Stomach (tissue), 4 donors: ENCODE measurements around the gene ZNF648.

Source experiments
- EP300 ChIP-seq: sonication (generic); formaldehyde crosslinking; IDR thresholded peaks from one replicate; pipeline ENCODE4 v1.6.1; 2017; ENCODE audit warnings: antibody characterized with exemption
- POLR2A ChIP-seq, 4 donors: fragments of 450-650 bp; IDR thresholded peaks; one replicate each; pipeline ENCODE4 v1.6.1; 2016; ENCODE audit warnings: antibody characterized with exemption in 4 of 4, control low read depth in 2 of 4, mild to moderate bottlenecking in 1 of 4, moderate library complexity in 1 of 4
- POLR2AphosphoS5 ChIP-seq, 3 donors: sonication (generic); formaldehyde crosslinking; IDR thresholded peaks; one replicate each; pipeline ENCODE4 v1.6.1; 2016; ENCODE audit warnings: antibody characterized with exemption in 3 of 3
- TF ChIP-seq, protein P1 (sequence below), 7 experiments: fragments of 450-650 bp in 4 of 7; fragments of 200-600 bp in 3 of 7; sonication (generic) in 3 of 7; IDR thresholded peaks; one replicate each; pipeline ENCODE4 v1.5.1; 2016 to 2019; ENCODE audit warnings: antibody characterized with exemption in 7 of 7, control low read depth in 2 of 7, mild to moderate bottlenecking in 1 of 7

DNA sequence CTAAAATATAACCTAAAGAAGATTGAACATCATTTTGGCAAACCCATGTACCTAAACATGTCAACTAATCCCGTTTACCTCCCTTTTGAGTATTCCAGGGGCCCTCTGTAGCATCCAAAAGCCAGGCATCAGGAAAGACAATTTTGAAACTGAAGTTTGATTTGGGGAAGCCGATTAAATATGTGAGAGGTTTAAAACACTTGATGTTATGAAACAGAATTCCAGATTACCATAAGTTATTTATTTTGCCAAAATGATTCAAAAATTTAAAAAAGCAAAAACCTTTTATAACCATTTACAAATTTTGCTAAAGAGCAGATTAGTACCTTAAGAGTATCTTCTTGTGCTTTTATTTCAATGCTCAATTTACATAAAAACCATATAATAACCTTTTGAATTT lies 23.3 kb downstream of the ZNF648 start:
- TF ChIP-seq EP300 (no peak), POLR2AphosphoS5 (IDR thresholded peaks at IDR 0.05) (no peak), POLR2A (IDR thresholded peaks at IDR 0.05) (no peak)
- TF ChIP-seq, protein P1, sequence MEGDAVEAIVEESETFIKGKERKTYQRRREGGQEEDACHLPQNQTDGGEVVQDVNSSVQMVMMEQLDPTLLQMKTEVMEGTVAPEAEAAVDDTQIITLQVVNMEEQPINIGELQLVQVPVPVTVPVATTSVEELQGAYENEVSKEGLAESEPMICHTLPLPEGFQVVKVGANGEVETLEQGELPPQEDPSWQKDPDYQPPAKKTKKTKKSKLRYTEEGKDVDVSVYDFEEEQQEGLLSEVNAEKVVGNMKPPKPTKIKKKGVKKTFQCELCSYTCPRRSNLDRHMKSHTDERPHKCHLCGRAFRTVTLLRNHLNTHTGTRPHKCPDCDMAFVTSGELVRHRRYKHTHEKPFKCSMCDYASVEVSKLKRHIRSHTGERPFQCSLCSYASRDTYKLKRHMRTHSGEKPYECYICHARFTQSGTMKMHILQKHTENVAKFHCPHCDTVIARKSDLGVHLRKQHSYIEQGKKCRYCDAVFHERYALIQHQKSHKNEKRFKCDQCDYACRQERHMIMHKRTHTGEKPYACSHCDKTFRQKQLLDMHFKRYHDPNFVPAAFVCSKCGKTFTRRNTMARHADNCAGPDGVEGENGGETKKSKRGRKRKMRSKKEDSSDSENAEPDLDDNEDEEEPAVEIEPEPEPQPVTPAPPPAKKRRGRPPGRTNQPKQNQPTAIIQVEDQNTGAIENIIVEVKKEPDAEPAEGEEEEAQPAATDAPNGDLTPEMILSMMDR (IDR thresholded peaks at IDR 0.05) = no peak
